GM13977 (cell line): ENCODE results near the gene TMEM17.

Experiments used
- DNase-seq: peaks from one replicate; pipeline ENCODE4 v3.0.0; 2012; ENCODE audit warnings: low spot score
- CTCF ChIP-seq: IDR thresholded peaks from 2 replicates; pipeline ENCODE4 v1.5.1; 2012; ENCODE audit warnings: mild to moderate bottlenecking, control low read depth; ENCODE audit not compliant: insufficient read depth; ENCODE audit errors: extremely low read depth, missing control alignments
- in situ Hi-C: fragments of 300-500 bp; cut with MboI; formaldehyde crosslinking; loops from one replicate; pipeline ENCODE4 v1.12.0; 2022; ENCODE audit warnings: low sequenced_read_pairs, low pct_unique_long_range_greater_than_20kb, mixed read lengths, inconsistent platforms; ENCODE audit not compliant: unreplicated experiment

Gene TMEM17

GRCh38 chr2:62467475-62468321 lies 38.3 kb downstream of the TMEM17 start:
- no peak for TF ChIP-seq CTCF
- DNase-seq = no peak
- in situ Hi-C loops = loop anchor here (25.0 kb wide), 1 partner anchor 570 kb away; no protein-coding TSS in a partner anchor

- no peak for TF ChIP-seq CTCF
- in situ Hi-C loops = loop anchor here (25.0 kb wide), 1 partner anchor 570 kb away; no protein-coding TSS in a partner anchor
- DNase-seq = no peak
Measured at GRCh38 chr2:62467100-62467474, 38.9 kb downstream of the TMEM17 start.

GRCh38 chr2:62466503-62466854 lies 39.5 kb downstream of the TMEM17 start:
- TF ChIP-seq CTCF = no peak
- no peak for DNase-seq
- in situ Hi-C loops = loop anchor here (25.0 kb wide), 1 partner anchor 571 kb away; no protein-coding TSS in a partner anchor

- in situ Hi-C loops = loop anchor here (25.0 kb wide), 1 partner anchor 571 kb away; no protein-coding TSS in a partner anchor
- no peak for DNase-seq
Measured at GRCh38 chr2:62465741-62466502, 40.1 kb downstream of the TMEM17 start.

GRCh38 chr2:62465039-62465740 lies 40.8 kb downstream of the TMEM17 start:
- DNase-seq = no peak
- in situ Hi-C loops = loop anchor here (25.0 kb wide), 1 partner anchor 572 kb away; no protein-coding TSS in a partner anchor

More at GRCh38 chr2:62465741-62466502, 40.1 kb downstream of the TMEM17 start:
- no peak for TF ChIP-seq CTCF

More at GRCh38 chr2:62465039-62465740, 40.8 kb downstream of the TMEM17 start:
- TF ChIP-seq CTCF = no peak
